ENCODE data around the gene SPOP.

- TF ChIP-seq CTCF (conservative IDR thresholded peaks at IDR 0.05; ENCODE audit: low read depth, low read length) (no peak), SMC3 (IDR thresholded peaks at IDR 0.05; ENCODE audit: low read depth, low read length) (no peak)
These were observed 99.9 kb downstream of the SPOP start for GRCh38 chr17:49577963-49578362.
